Heart left ventricle (tissue), 16 donors: ENCODE data around the gene HES5. TPM values are rescaled to one million over a fixed set of nuclear protein-coding genes. Genes with fewer than 3 reads are reported as not detected.
"Not testable (repeated sequence)": the region's sequence is repeated elsewhere in the genome, so short reads cannot be mapped to it uniquely, and the experiment has no call there.

ENCODE experiments used
- ATAC-seq, 4 donors: fragments of 200-7000 bp; cut with Tn5 transposase; one replicate each; pipeline ENCODE4 v1.9.1; 2020 to 2022; ENCODE audit warnings: moderate library complexity in 4 of 4, mild to moderate bottlenecking in 3 of 4, moderate number of reproducible peaks in 1 of 4
- DNase-seq, 5 donors: peaks; one replicate each; pipeline ENCODE4 v3.0.0-alpha.2; 2020
- H3K27ac ChIP-seq, 12 donors: fragments of 200-600 bp; sonication (generic) in 4 of 12; one replicate each; pipeline versions ENCODE4 v1.5.0 to v1.8.0; 2016 to 2022; ENCODE audit warnings: mild to moderate bottlenecking in 2 of 12
- H3K27me3 ChIP-seq, 9 donors: fragments of 200-600 bp; sonication (generic) in 2 of 9; one replicate each; pipeline versions ENCODE4 v1.5.1 to v1.8.0; 2016 to 2022; ENCODE audit warnings: mild to moderate bottlenecking in 3 of 9
- H3K36me3 ChIP-seq, 9 donors: fragments of 200-600 bp; sonication (generic) in 2 of 9; one replicate each; pipeline versions ENCODE4 v1.5.0 to v1.8.0; 2018 to 2022; ENCODE audit warnings: mild to moderate bottlenecking in 2 of 9
- H3K4me1 ChIP-seq, 12 donors: fragments of 200-600 bp; sonication (generic) in 4 of 12; one replicate each; pipeline versions ENCODE4 v1.5.0 to v1.8.0; 2016 to 2022; ENCODE audit warnings: mild to moderate bottlenecking in 3 of 12
- H3K4me3 ChIP-seq, 12 donors: fragments of 200-600 bp; sonication (generic) in 4 of 12; one replicate each; pipeline versions ENCODE4 v1.5.0 to v1.8.0; 2017 to 2022; ENCODE audit warnings: mild to moderate bottlenecking in 9 of 12, moderate library complexity in 4 of 12
- H3K9me3 ChIP-seq, 12 donors: fragments of 200-600 bp; sonication (generic) in 4 of 12; one replicate each; pipeline versions ENCODE4 v1.5.0 to v1.8.0; 2016 to 2022; ENCODE audit warnings: mild to moderate bottlenecking in 1 of 12
- CTCF ChIP-seq, 12 donors: fragments of 200-600 bp; sonication (generic) in 4 of 12; IDR thresholded peaks; one replicate each; pipeline versions ENCODE4 v1.5.0 to v1.8.0; 2018 to 2022; ENCODE audit warnings: antibody characterized with exemption in 12 of 12, mild to moderate bottlenecking in 5 of 12
- POLR2A ChIP-seq, 2 donors: fragments of 450-650 bp; IDR thresholded peaks; one replicate each; pipeline ENCODE4 v1.6.1; 2017; ENCODE audit warnings: antibody characterized with exemption in 2 of 2, mild to moderate bottlenecking in 2 of 2, moderate library complexity in 2 of 2
- WGBS, 4 donors: extraction: QIAGEN DNeasy Blood & Tissue Kit in 2 of 4; methylation state at CpG; one replicate each; pipeline versions ENCODE4 v1.1.5 to v1.1.7; 2013 to 2018; 5-methylcytosine and 5-hydroxymethylcytosine counted together
- intact Hi-C, 10 donors: fragments of 100-400 bp; cut with DNase I; formaldehyde crosslinking; loops; one replicate each; pipeline versions ENCODE4 v1.11.1 to v1.14.2; 2022
- polyA plus RNA-seq, 2 donors: library from polyadenylated mRNA; stranded (reverse); fragments of 200-250 nt; gene quantifications; one replicate each; pipeline ENCODE4 v1.2.3, GENCODE V29; 2013
- total RNA-seq, 9 donors: library from RNA; depleted of rRNA in 2 of 9; stranded (reverse); fragments of >200 nt in 2 of 9; fragmentation: NEBNext Ultra II Directional in 3 of 9; extraction: Animal tissue kit (Norgen Biotek cat#: 25700) in 3 of 9; gene quantifications; one replicate each; pipeline versions ENCODE4 v1.1.0 to v1.2.4, GENCODE V29; 2016 to 2023
- donor health status: ischemic (EF 13 %, LVEDD 7.1; RV severe dilation, severe dysfunction).
- donor health status: healthy with polysubstance abuse.
- donor health status: DM: no; HTN: yes; CAD: no.
- donor health status: DM: no; HTN: no; CAD: no.
- donor health status: ischemic (EF 25% LVEDD 6.9; RV normal size, moderate dysfunction).
- donor health status: ischemic (EF 25% LVEDD 5.7; RV mildly dilated, moderate dysfunction).
- donor health status: healthy.
- donor health status: DM: yes; HTN: yes; CAD: no.
- donor health status: ischemic (EF 35%, LVEDD 5.7; RV mildly dilated, moderate dysfunction).
- donor health status: nonischemic (EF 11% LVEDD 7.7; RV severe dilation, severe dysfunction).
- donor health status: DM: yes; HTN: yes; CAD: no.
- donor health status: PGD.
- donor health status: ischemic (EF 29% LVEDD 5.4; RV normal size, mild dysfunction).
- donor health status: nonischemic (EF 23%, LVEDD 6.1; RV moderate dilation, normal function).

Gene HES5
- total and polyA plus RNA-seq, 11 donors, result 0.42 to 2.0 (median 1.2) TPM

GRCh38 chr1:2552189-2552588 is 22.1 kb upstream of the HES5 start:
- H3K9me3 ChIP-seq, result no peaks in the 10 kb centered on the region
- ATAC-seq (no peak), DNase-seq (no peak)
- intact Hi-C loops, result no loop called here
- peaks cover 12 to 55% (median 39%) of the 10 kb centered on the region in 12 donors for H3K4me1 ChIP-seq
- H3K4me3 ChIP-seq, result peak overlapping the region in 1 of 12 donors; percentile 56
- TF ChIP-seq CTCF (IDR thresholded peaks at IDR 0.05) (no peak), POLR2A (IDR thresholded peaks at IDR 0.05) (no peak)
- H3K36me3 ChIP-seq, result no peaks in the 10 kb centered on the region
- peaks cover 0 to 5% (median 0%) of the 10 kb centered on the region in 9 donors for H3K27me3 ChIP-seq
- 89 to 91% (median 90%) methylated on average over 23 to 26 of the region's 26 CpGs for WGBS, 4 donors
- H3K27ac ChIP-seq, result peak overlapping the region in 8 of 12 donors; percentile 34 to 87 (median 80)

- TF ChIP-seq POLR2A (IDR thresholded peaks at IDR 0.05), result peak in 1 of 2 donors; percentile 26
- peak in 9 of 12 donors; percentile 16 to 43 (median 33) for TF ChIP-seq CTCF (IDR thresholded peaks at IDR 0.05)
- H3K4me1 ChIP-seq, result peaks cover 12 to 55% (median 40%) of the 10 kb centered on the region in 12 donors
- H3K27ac ChIP-seq, result peak overlapping the region; percentile 66 to 87 (median 80)
- H3K27me3 ChIP-seq, H3K36me3 ChIP-seq, intact Hi-C loops, H3K9me3 ChIP-seq: not testable (repeated sequence)
- ATAC-seq (peak in 1 of 4 donors; percentile 21), DNase-seq (peak in 4 of 5 donors; percentile 71 to 78 (median 77))
- 57 to 65% (median 62%) methylated on average over 9 of the region's 9 CpGs for WGBS, 4 donors
- peak overlapping the region in 10 of 12 donors; percentile 29 to 61 (median 51) for H3K4me3 ChIP-seq
Measured at GRCh38 chr1:2551544-2551943, 21.5 kb upstream of the HES5 start.

- peaks cover 12 to 58% (median 46%) of the 10 kb centered on the region in 12 donors for H3K4me1 ChIP-seq
- DNase-seq, H3K9me3 ChIP-seq, intact Hi-C loops, H3K27me3 ChIP-seq, H3K36me3 ChIP-seq: not testable (repeated sequence)
- H3K27ac ChIP-seq, result peak overlapping the region; percentile 49 to 99 (median 80)
- peak in 3 of 4 donors; percentile 10 to 52 (median 23) for ATAC-seq
- 42 to 63% (median 51%) methylated on average over 7 to 12 of the region's 12 CpGs for WGBS, 4 donors
- H3K4me3 ChIP-seq, result peak overlapping the region in 11 of 12 donors; percentile 29 to 66 (median 53)
Measured at GRCh38 chr1:2550309-2550861, 20.3 kb upstream of the HES5 start.

GRCh38 chr1:2549367-2550029 is 19.4 kb upstream of the HES5 start:
- not testable (repeated sequence) for H3K27me3 ChIP-seq, H3K9me3 ChIP-seq, H3K36me3 ChIP-seq, DNase-seq, ATAC-seq
- Histone ChIP-seq H3K4me3 (peak overlapping the region; percentile 0 to 86 (median 58)), H3K27ac (peak overlapping the region; percentile 87 to 99 (median 96)), H3K4me1 (peaks cover 15 to 58% (median 46%) of the 10 kb centered on the region in 12 donors)
- intact Hi-C loops, result loop anchor here in 8 of 10 donors (2.0 to 10.0 kb wide), 9 partner anchors 37 to 365 kb away; partner anchors contain the start of genes FAAP20 (in 2 of the 8), PRXL2B (in 2 of the 8) and PEX10 (in 1 of the 8)
- WGBS, 4 donors, result 61 to 72% (median 68%) methylated on average over 16 to 26 of the region's 28 CpGs

- Histone ChIP-seq H3K9me3 (no peaks in the 10 kb centered on the region), H3K27ac (peak overlapping the region; percentile 87 to 99 (median 96)), H3K27me3 (no peaks in the 10 kb centered on the region), H3K4me1 (peaks cover 19 to 69% (median 56%) of the 10 kb centered on the region in 12 donors), H3K36me3 (no peaks in the 10 kb centered on the region), H3K4me3 (peak overlapping the region in 11 of 12 donors; percentile 30 to 86 (median 58))
- intact Hi-C loops, result loop anchor here (1.0 to 10.0 kb wide), 11 partner anchors 22 to 363 kb away; partner anchors contain the start of genes FAAP20 (in 2 of the 10), PRXL2B (in 2 of the 10), PANK4 (in 1 of the 10) and PEX10 (in 1 of the 10)
- 8 to 19% (median 16%) methylated on average over 16 to 17 of the region's 17 CpGs for WGBS, 4 donors
- peak; percentile 23 to 55 (median 45) for ATAC-seq
- DNase-seq, result peak; percentile 80 to 91 (median 85)
- TF ChIP-seq CTCF (IDR thresholded peaks at IDR 0.05) (peak in 11 of 12 donors; percentile 90 to 98 (median 95)), POLR2A (IDR thresholded peaks at IDR 0.05) (no peak)
Measured at GRCh38 chr1:2548068-2548589, 18.1 kb upstream of the HES5 start.
